ENCODE results near the gene SFXN5. TPM values are rescaled to one million over a fixed set of nuclear protein-coding genes. Genes with fewer than 3 reads are reported as not detected.
"Not testable (repeated sequence)": the region's sequence is repeated elsewhere in the genome, so short reads cannot be mapped to it uniquely, and the experiment has no call there.

Gene SFXN5, protein sequence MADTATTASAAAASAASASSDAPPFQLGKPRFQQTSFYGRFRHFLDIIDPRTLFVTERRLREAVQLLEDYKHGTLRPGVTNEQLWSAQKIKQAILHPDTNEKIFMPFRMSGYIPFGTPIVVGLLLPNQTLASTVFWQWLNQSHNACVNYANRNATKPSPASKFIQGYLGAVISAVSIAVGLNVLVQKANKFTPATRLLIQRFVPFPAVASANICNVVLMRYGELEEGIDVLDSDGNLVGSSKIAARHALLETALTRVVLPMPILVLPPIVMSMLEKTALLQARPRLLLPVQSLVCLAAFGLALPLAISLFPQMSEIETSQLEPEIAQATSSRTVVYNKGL
- 8.6 and 13.8 TPM in 2 replicates for total RNA-seq (2014; rRNA removed; shearing (Covaris generic); ENCODE audit: low replicate concordance)

DNA sequence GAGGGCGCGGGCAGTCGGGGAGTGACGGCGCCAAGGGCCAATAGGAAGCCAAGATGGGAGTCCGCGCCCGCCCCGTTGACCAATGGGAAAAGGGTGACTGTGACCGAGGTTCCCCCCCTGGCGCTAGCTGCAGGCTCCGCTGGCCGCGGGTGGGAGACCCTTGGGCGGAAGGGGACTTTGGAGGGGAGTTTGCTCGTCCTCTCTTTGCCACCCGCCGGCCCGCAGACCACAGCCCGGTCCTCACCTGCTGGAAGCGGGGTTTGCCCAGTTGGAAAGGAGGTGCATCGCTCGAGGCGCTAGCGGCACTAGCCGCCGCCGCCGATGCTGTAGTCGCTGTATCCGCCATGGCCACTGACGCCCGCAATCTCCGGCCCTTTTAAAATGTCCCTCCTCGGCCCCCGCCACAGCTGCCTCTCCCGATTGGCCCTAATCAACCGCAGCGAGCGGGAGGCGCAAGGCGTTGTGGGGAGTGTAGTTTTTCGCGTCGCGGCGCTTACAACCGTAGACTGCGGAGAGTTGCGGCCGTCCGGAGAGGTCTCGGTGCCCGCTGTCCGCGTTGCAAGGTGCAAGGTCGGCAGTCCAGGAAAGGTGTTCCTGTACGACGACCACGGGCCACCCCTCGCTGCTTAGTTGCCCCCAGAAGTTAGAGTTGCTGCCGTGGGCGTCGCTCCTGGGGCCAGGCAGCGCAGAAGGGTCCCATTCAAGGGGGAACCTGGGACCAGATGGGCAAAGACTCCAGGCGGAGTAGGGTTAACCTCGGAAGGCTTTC lies at the start of gene SFXN5:
Gene SFXN5 (minus strand): TSS at position 353 of the 769 bp plus-strand sequence. CDS start 7 bp downstream, at position 346.
- in situ Hi-C loops (cut with HindIII; ENCODE audit: low pct_unique_long_range_greater_than_20kb, low sequenced_read_pairs): no loop called here
- DNase-seq (ENCODE audit: low read depth): peak; percentile 99

- in situ Hi-C loops (cut with HindIII; ENCODE audit: low pct_unique_long_range_greater_than_20kb, low sequenced_read_pairs); DNase-seq (ENCODE audit: low read depth): not testable (repeated sequence)
These were observed 48.2 kb upstream of the SFXN5 start for GRCh38 chr2:73119611-73120239.

DNA sequence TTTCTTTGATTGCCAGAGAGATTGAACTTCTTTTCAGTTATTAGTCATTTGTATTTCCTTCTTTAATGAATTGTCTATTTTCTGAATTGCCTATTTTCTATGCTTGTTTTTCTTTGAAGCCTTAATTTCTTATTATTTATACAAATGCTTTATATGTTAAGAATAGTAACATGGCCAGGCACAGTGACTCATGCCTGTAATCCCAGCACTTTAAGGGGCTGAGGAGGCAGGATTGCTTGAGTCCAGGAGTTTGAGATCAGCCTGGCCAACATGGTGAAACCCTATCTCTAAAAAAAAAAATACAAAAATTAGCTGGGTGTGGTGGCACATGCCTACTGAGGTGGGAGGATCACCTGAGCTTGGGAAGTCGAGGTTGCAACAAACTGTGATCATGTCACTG lies 45.9 kb upstream of the SFXN5 start:
- in situ Hi-C loops (cut with HindIII; ENCODE audit: low pct_unique_long_range_greater_than_20kb, low sequenced_read_pairs): no loop called here
- DNase-seq (ENCODE audit: low read depth): no peak

DNA sequence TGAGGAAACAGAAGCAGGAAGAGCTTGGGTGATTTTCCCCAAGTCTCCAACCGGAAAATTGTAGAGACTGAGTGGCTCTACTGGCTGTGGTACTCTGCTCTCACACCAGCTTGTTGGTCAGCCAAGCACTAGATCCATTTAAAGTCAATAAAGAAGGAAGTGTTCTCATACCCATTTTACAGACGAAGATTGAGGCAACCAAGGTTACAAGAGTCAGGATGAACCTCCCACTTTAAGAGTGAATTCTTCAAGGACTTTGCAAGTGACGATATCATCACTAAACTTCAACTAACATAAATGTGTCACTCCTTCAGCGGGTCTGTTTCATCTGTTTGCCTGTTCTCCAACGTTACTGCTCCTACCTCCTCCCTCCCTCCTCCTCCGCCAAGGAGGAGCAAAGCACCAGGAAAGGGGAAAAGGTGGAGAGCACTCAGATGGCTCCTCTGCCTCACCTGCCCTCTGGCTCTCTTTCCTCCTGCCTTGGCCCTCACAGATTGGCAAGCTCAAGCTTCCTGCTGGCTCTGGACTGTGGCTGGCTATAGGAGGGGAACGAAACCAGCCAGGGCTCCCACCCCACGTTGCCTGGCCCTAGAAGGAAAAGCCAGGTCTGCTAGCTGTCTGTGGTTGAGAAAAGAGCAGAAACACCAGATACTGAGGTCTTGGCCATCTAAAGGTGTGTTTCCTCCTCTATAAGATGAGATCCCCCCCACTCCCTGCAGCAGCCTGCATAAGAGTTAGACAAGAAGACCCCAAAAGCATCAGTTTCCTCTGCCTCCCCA lies 44.9 kb upstream of the SFXN5 start:
- in situ Hi-C loops (cut with HindIII; ENCODE audit: low pct_unique_long_range_greater_than_20kb, low sequenced_read_pairs): no loop called here
- no peak for DNase-seq (ENCODE audit: low read depth)

- DNase-seq (ENCODE audit: low read depth): no peak
- in situ Hi-C loops (cut with HindIII; ENCODE audit: low pct_unique_long_range_greater_than_20kb, low sequenced_read_pairs): no loop called here
These were observed 42.9 kb upstream of the SFXN5 start for GRCh38 chr2:73114273-73114867.

DNA sequence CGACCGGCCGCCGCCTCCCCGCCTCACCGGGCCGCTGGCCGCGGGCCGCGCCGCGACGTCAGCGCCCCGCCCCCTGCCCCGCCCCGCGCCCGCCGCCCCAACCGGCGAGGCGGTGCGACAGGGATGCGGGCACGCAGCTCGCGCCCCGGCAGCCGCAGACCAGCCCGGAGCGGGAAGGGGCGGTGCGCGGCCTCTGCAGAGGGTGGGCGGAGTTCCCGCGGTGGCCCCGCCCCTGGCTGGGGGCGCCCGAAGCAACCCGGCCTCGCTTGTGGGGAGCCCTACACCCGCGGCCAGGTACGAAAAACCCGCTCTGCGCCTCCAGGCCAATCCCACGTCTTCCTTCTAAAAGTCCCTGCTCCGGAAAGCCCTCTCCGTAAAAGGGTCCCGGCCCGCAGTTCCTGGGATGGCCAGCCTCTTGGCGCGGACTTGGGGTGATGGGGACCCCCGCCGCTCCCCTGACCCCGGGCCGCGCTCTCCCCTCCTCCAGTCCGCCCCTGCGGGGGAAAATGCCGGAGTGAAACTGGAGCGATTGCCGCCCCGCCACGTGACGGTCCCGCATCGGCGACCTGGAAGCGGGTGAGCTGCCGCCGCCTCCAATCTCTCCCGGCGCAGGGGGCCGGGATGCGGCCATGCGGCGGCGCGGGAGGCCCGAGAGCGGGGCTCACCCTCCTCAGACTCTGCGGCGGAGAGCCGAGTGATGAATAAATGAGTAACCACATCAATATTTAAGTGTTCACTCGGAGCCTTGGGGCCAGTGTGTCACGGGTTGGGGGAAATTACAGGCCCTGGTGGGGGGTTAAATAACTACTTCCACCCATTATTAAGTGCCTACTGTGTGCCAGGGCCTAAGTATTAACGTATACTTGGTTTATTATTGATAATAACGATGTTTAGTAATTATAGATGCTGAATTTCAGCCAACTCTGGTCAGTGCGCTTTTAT lies 41.7 kb upstream of the SFXN5 start, which contains the start of gene RAB11FIP5:
Gene RAB11FIP5 (minus strand): TSS at position 36 of the 942 bp plus-strand sequence. CDS start 171 bp downstream, outside the sequence.
- in situ Hi-C loops (cut with HindIII; ENCODE audit: low pct_unique_long_range_greater_than_20kb, low sequenced_read_pairs): no loop called here

GRCh38 chr2:73112026-73112912 lies 40.8 kb upstream of the SFXN5 start:
- DNase-seq (ENCODE audit: low read depth): peak; percentile 63
- in situ Hi-C loops (cut with HindIII; ENCODE audit: low pct_unique_long_range_greater_than_20kb, low sequenced_read_pairs): no loop called here

More for the DNA sequence above, 41.7 kb upstream of the SFXN5 start, which contains the start of gene RAB11FIP5:
- peak; percentile 80 for DNase-seq (ENCODE audit: low read depth)

DNA sequence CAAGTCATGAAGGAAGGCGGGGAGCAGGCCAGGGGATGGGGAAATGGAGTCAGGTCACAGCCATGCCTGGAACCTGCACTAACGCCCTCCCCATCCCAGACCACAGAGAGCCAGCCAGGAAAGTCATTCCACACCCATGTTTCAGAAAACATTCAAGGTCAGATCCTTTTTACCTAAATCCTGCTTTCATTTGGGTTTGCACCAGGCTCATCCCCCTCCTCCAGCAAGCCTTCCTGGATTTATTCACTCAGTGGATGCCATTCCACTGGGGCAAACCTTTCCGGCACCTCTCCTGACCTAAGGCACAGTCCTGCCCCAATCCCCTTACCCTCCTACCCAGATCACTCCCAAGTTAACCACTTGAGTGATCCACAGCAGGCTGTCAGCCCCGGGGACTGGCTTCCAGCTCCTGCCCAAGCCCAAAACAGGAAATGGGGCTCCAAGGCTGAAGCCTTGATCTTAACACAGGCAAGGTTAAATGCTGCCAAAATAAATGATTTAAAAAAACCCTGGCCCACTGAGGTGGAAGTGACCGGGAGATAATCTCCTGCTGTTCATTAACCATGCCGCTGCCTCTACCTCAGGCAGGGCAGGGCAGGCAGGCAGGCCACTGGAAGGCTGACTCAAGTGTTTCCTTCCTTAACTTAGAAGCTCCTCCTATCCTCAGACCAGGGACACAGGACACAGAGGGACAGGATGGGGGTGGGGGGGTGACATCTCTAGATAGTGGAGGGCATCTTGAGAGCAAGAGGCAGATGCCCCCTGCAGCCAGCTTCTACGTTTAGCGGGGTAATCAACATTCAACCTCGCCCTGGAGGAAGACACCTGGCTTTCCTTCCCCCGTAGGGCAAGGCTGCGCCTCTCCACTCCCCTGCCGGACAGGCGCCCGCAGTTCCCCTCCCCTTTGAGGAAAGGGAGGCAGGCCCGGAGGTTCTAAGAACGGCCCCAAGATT lies 39.8 kb upstream of the SFXN5 start:
- DNase-seq (ENCODE audit: low read depth): peak; percentile 85

GRCh38 chr2:73110168-73111072 lies 38.9 kb upstream of the SFXN5 start:
- in situ Hi-C loops (cut with HindIII; ENCODE audit: low pct_unique_long_range_greater_than_20kb, low sequenced_read_pairs): no loop called here
- DNase-seq (ENCODE audit: low read depth): no peak

More for the DNA sequence above, 39.8 kb upstream of the SFXN5 start:
- in situ Hi-C loops (cut with HindIII; ENCODE audit: low pct_unique_long_range_greater_than_20kb, low sequenced_read_pairs): no loop called here

- in situ Hi-C loops (cut with HindIII; ENCODE audit: low pct_unique_long_range_greater_than_20kb, low sequenced_read_pairs): no loop called here
- no peak for DNase-seq (ENCODE audit: low read depth)
These were observed 38.1 kb upstream of the SFXN5 start for GRCh38 chr2:73109431-73110167.

- no peak for DNase-seq (ENCODE audit: low read depth)
- in situ Hi-C loops (cut with HindIII; ENCODE audit: low pct_unique_long_range_greater_than_20kb, low sequenced_read_pairs): no loop called here
These were observed 35.9 kb upstream of the SFXN5 start for GRCh38 chr2:73107211-73107926.

GRCh38 chr2:73106791-73107190 lies 35.3 kb upstream of the SFXN5 start:
- no peak for DNase-seq (ENCODE audit: low read depth)
- in situ Hi-C loops (cut with HindIII; ENCODE audit: low pct_unique_long_range_greater_than_20kb, low sequenced_read_pairs): no loop called here

DNA sequence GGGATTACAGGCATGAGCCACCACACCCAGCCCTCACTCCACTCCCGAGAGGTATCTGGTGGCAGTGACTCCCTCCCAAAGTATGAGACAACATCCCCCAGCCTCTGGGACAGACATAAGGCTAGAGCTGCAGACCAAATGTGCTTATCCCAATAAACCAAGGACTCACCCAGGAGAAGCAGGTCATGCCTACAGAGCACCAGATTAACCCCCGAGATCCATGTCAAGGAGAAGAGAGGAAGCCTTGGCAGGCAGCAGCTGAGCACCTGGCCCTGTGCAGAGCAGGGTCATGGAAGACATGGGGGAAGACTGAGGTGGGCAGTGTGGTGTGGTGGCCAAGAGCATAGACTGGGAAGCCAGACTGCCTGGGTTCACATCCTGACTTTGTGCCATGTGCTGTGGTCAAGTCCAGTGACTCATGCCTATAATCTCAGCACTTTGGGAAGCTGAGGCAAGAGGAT lies 34.0 kb upstream of the SFXN5 start:
- in situ Hi-C loops (cut with HindIII; ENCODE audit: low pct_unique_long_range_greater_than_20kb, low sequenced_read_pairs): no loop called here
- no peak for DNase-seq (ENCODE audit: low read depth)

Measured in Caki2 (cell line).